ENCODE measurements around the gene FPR2. TPM values are rescaled to one million over a fixed set of nuclear protein-coding genes. Genes with fewer than 3 reads are reported as not detected.

The FPR2 gene
- total and polyA plus RNA-seq, 5 donors from 2014 or later = not detected

DNA sequence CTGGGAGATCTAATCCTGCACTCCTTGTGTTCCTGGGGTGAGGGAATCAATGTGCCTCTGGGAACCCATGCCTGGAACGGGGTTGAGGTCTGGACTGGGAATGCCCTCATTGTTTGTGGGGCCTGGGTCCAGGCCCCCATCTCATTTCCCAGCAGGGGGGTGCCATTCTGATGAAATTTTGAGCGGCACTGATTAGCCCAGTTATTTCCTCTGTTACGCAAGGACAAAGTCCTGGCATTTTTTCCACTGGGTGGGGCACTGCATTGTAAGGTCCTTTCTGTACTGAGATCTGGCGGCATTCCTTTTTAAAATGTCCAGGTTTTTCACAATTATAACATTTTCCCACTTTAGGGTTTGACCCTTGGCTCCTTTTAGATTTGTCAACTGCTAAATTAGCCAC is 48.8 kb downstream of the FPR2 start:
- Histone ChIP-seq H3K9me3 (ENCODE audit: control insufficient read depth in 2 of 2, low read length in 2 of 2) (peaks cover 3 to 30% of the 10 kb centered on the region in 2 experiments), H3K4me3 (ENCODE audit: low read depth, low read length) (no peak overlapping the region), H3K4me1 (ENCODE audit: control insufficient read depth, insufficient read depth, low read length, poor library complexity, severe bottlenecking) (no peaks in the 10 kb centered on the region), H3K27ac (ENCODE audit: insufficient read depth, low read length, poor library complexity, severe bottlenecking) (no peak overlapping the region), H3K36me3 (ENCODE audit: control insufficient read depth, insufficient read depth, low read length) (no peaks in the 10 kb centered on the region), H3K27me3 (ENCODE audit: control insufficient read depth, insufficient read depth, low read length) (no peaks in the 10 kb centered on the region)
- H3K27me3 Mint-ChIP-seq = no peaks in the 10 kb centered on the region
- H3K9me3 Mint-ChIP-seq = peaks cover 0 to 39% (median 14%) of the 10 kb centered on the region in 7 donors
- ATAC-seq (ENCODE audit: low read depth in 2 of 2) = no peak
- no peak overlapping the region for H3K4me3 Mint-ChIP-seq
- no peak overlapping the region for H3K27ac Mint-ChIP-seq
- H3K36me3 Mint-ChIP-seq = no peaks in the 10 kb centered on the region
- no peak for DNase-seq
- no peaks in the 10 kb centered on the region for H3K4me1 Mint-ChIP-seq

GRCh38 chr19:51810223-51810622 is 49.2 kb downstream of the FPR2 start:
- H3K9me3 Mint-ChIP-seq = peaks cover 0 to 37% (median 14%) of the 10 kb centered on the region in 7 donors
- H3K36me3 Mint-ChIP-seq = no peaks in the 10 kb centered on the region
- no peak for ATAC-seq (ENCODE audit: low read depth in 2 of 2)

GRCh38 chr19:51811344-51811743 is 50.4 kb downstream of the FPR2 start:
- Histone ChIP-seq H3K27me3 (ENCODE audit: control insufficient read depth, insufficient read depth, low read length) (no peaks in the 10 kb centered on the region), H3K36me3 (ENCODE audit: control insufficient read depth, insufficient read depth, low read length) (no peaks in the 10 kb centered on the region), H3K4me1 (ENCODE audit: control insufficient read depth, insufficient read depth, low read length, poor library complexity, severe bottlenecking) (no peaks in the 10 kb centered on the region), H3K27ac (ENCODE audit: insufficient read depth, low read length, poor library complexity, severe bottlenecking) (no peak overlapping the region), H3K4me3 (ENCODE audit: low read depth, low read length) (no peak overlapping the region), H3K9me3 (ENCODE audit: control insufficient read depth in 2 of 2, low read length in 2 of 2) (peaks cover 3 to 30% of the 10 kb centered on the region in 2 experiments)
- H3K36me3 Mint-ChIP-seq = no peaks in the 10 kb centered on the region
- H3K4me3 Mint-ChIP-seq = no peak overlapping the region
- peaks cover 0 to 39% (median 16%) of the 10 kb centered on the region in 7 donors for H3K9me3 Mint-ChIP-seq
- no peaks in the 10 kb centered on the region for H3K27me3 Mint-ChIP-seq
- H3K27ac Mint-ChIP-seq = no peak overlapping the region
- H3K4me1 Mint-ChIP-seq = no peaks in the 10 kb centered on the region
- no peak for DNase-seq
- no peak for ATAC-seq (ENCODE audit: low read depth in 2 of 2)

More at GRCh38 chr19:51810223-51810622, 49.2 kb downstream of the FPR2 start:
- Mint-ChIP-seq H3K4me3 (no peak overlapping the region), H3K27ac (no peak overlapping the region), H3K4me1 (no peaks in the 10 kb centered on the region), H3K27me3 (no peaks in the 10 kb centered on the region)
- Histone ChIP-seq H3K36me3 (ENCODE audit: control insufficient read depth, insufficient read depth, low read length) (no peaks in the 10 kb centered on the region), H3K27ac (ENCODE audit: insufficient read depth, low read length, poor library complexity, severe bottlenecking) (no peak overlapping the region), H3K27me3 (ENCODE audit: control insufficient read depth, insufficient read depth, low read length) (no peaks in the 10 kb centered on the region), H3K4me1 (ENCODE audit: control insufficient read depth, insufficient read depth, low read length, poor library complexity, severe bottlenecking) (no peaks in the 10 kb centered on the region), H3K4me3 (ENCODE audit: low read depth, low read length) (no peak overlapping the region), H3K9me3 (ENCODE audit: control insufficient read depth in 2 of 2, low read length in 2 of 2) (peaks cover 3 to 30% of the 10 kb centered on the region in 2 experiments)
- DNase-seq = no peak

DNA sequence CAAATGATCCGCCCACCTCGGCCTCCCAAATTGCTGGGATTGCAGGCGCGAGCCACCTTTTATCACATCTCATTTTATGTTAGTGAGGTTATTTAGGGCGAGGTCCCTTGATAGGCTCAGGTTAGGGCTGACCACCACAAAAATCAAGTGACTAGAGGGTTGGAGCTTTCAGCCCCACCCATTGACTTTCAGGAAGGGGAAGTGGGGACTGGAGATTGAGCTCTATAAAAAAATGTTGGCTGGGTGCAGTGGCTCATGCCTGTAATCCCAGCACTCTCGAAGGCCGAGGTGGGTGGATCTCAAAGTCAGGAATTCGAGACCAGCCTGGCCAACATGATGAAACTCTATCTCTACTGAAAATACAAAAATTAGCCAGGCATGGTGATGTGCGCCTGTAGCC is 54.1 kb downstream of the FPR2 start:
- H3K4me1 Mint-ChIP-seq = no peaks in the 10 kb centered on the region
- H3K4me1 ChIP-seq (ENCODE audit: control insufficient read depth, insufficient read depth, low read length, poor library complexity, severe bottlenecking) = no peaks in the 10 kb centered on the region
- peaks cover 0 to 45% (median 14%) of the 10 kb centered on the region in 7 donors for H3K9me3 Mint-ChIP-seq
- H3K27ac Mint-ChIP-seq = no peak overlapping the region
- H3K4me3 ChIP-seq (ENCODE audit: low read depth, low read length) = no peak overlapping the region
- H3K27me3 Mint-ChIP-seq = no peaks in the 10 kb centered on the region
- no peak for ATAC-seq (ENCODE audit: low read depth in 2 of 2)
- H3K27me3 ChIP-seq (ENCODE audit: control insufficient read depth, insufficient read depth, low read length) = no peaks in the 10 kb centered on the region
- no peak for DNase-seq
- no peak overlapping the region for H3K4me3 Mint-ChIP-seq
- H3K27ac ChIP-seq (ENCODE audit: insufficient read depth, low read length, poor library complexity, severe bottlenecking) = no peak overlapping the region
- H3K36me3 ChIP-seq (ENCODE audit: control insufficient read depth, insufficient read depth, low read length) = no peaks in the 10 kb centered on the region
- H3K36me3 Mint-ChIP-seq = no peaks in the 10 kb centered on the region
- H3K9me3 ChIP-seq (ENCODE audit: control insufficient read depth in 2 of 2, low read length in 2 of 2) = peaks cover 11 to 35% of the 10 kb centered on the region in 2 experiments

DNA sequence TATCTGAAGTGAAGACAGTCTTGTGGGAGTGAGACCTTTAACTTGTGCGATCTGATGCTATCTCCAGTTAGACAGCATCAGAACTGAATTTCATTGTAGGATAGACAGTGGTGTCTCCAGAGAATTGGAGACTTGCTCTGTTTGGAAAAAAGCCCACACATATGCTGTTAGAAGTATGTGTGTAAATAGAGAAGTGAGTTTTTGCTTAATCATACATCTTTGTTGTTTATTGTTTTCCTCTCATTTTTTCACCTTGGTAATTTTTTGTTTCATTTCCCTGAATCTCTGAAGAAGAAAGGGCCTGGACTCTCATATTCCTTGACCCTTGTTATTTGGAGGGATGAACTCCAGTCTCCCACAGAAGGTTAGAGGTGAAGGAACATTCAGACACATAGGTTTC is 55.7 kb downstream of the FPR2 start:
- ATAC-seq (ENCODE audit: low read depth in 2 of 2) (no peak), DNase-seq (no peak)
- H3K9me3 ChIP-seq (ENCODE audit: control insufficient read depth in 2 of 2, low read length in 2 of 2) = peaks cover 13 to 22% of the 10 kb centered on the region in 2 experiments
- no peaks in the 10 kb centered on the region for H3K4me1 ChIP-seq (ENCODE audit: control insufficient read depth, insufficient read depth, low read length, poor library complexity, severe bottlenecking)
- Mint-ChIP-seq H3K36me3 (no peaks in the 10 kb centered on the region), H3K4me1 (no peaks in the 10 kb centered on the region), H3K9me3 (peaks cover 4 to 45% (median 17%) of the 10 kb centered on the region in 7 donors), H3K4me3 (no peak overlapping the region), H3K27me3 (peaks cover 2% of the 10 kb centered on the region), H3K27ac (no peak overlapping the region)
- H3K27ac ChIP-seq (ENCODE audit: insufficient read depth, low read length, poor library complexity, severe bottlenecking) = no peak overlapping the region
- no peaks in the 10 kb centered on the region for H3K36me3 ChIP-seq (ENCODE audit: control insufficient read depth, insufficient read depth, low read length)
- no peaks in the 10 kb centered on the region for H3K27me3 ChIP-seq (ENCODE audit: control insufficient read depth, insufficient read depth, low read length)
- no peak overlapping the region for H3K4me3 ChIP-seq (ENCODE audit: low read depth, low read length)

DNA sequence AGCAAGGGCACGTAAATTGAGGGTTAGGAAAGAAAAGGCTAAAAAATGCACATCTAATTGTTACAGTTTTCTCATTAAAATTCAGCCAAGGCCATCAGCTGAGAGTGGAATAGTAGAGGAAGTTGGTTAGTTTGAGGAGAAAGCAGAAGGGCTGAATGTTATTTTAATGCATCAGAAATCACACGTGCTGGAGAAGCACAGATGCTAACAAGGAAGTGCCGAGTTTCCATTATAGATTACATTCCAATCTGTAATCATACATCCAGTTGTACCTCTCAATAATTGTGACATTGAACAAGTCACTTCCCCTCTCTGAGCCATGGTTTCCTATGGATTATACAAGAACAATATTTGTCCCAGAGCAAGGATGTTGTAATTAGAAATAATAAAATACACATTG is 59.0 kb downstream of the FPR2 start:
- H3K9me3 Mint-ChIP-seq = peaks cover 10 to 66% (median 19%) of the 10 kb centered on the region in 7 donors

More for the DNA sequence above, 59.0 kb downstream of the FPR2 start:
- no peaks in the 10 kb centered on the region for H3K36me3 ChIP-seq (ENCODE audit: control insufficient read depth, insufficient read depth, low read length)
- no peak for ATAC-seq (ENCODE audit: low read depth in 2 of 2)
- DNase-seq = no peak
- Mint-ChIP-seq H3K4me3 (no peak overlapping the region), H3K36me3 (peaks cover 9% of the 10 kb centered on the region), H3K27ac (no peak overlapping the region), H3K4me1 (no peaks in the 10 kb centered on the region), H3K27me3 (peaks cover 4% of the 10 kb centered on the region)
- H3K27ac ChIP-seq (ENCODE audit: insufficient read depth, low read length, poor library complexity, severe bottlenecking) = no peak overlapping the region
- H3K9me3 ChIP-seq (ENCODE audit: control insufficient read depth in 2 of 2, low read length in 2 of 2) = peaks cover 10 to 26% of the 10 kb centered on the region in 2 experiments
- no peak overlapping the region for H3K4me3 ChIP-seq (ENCODE audit: low read depth, low read length)
- H3K27me3 ChIP-seq (ENCODE audit: control insufficient read depth, insufficient read depth, low read length) = no peaks in the 10 kb centered on the region
- H3K4me1 ChIP-seq (ENCODE audit: control insufficient read depth, insufficient read depth, low read length, poor library complexity, severe bottlenecking) = no peaks in the 10 kb centered on the region

Other genes with a start within 250 kb of the FPR2 start
- not detected for gene SIGLEC6, start 229.5 kb upstream of the FPR2 start, total RNA-seq
- gene SIGLEC6, start 229.5 kb upstream of the FPR2 start, polyA plus RNA-seq = not detected
- 5.2 TPM for gene ZNF175, start 189.9 kb upstream of the FPR2 start, total RNA-seq
- 1 to 10 TPM in 3 of 4 donors, under 1 TPM in 1; 0.88 to 3.8 (median 2.5) TPM for gene ZNF175, start 189.9 kb upstream of the FPR2 start, polyA plus RNA-seq
- not detected for gene SIGLEC5, start 130.8 kb upstream of the FPR2 start, total RNA-seq
- under 1 TPM in 1 of 4 donors, not detected in 3; 0.16 TPM for gene SIGLEC5, start 130.8 kb upstream of the FPR2 start, polyA plus RNA-seq
- gene SIGLEC14, start 114.4 kb upstream of the FPR2 start, total RNA-seq = not detected
- gene SIGLEC14, start 114.4 kb upstream of the FPR2 start, polyA plus RNA-seq = under 1 TPM in 2 of 4 donors, not detected in 2; 0.08 to 0.18 TPM
- 4.4 TPM for gene SPACA6, start 67.8 kb upstream of the FPR2 start, total RNA-seq
- gene SPACA6, start 67.8 kb upstream of the FPR2 start, polyA plus RNA-seq = 1 to 10 TPM in 3 of 4 donors, under 1 TPM in 1; 0.98 to 5.6 (median 1.6) TPM
- 0.86 TPM for gene HAS1, start 37.2 kb upstream of the FPR2 start, total RNA-seq
- not detected for gene HAS1, start 37.2 kb upstream of the FPR2 start, polyA plus RNA-seq
- not detected for gene FPR1, start 9.3 kb upstream of the FPR2 start, total RNA-seq
- gene FPR1, start 9.3 kb upstream of the FPR2 start, polyA plus RNA-seq = 1 to 10 TPM in 1 of 4 donors, under 1 TPM in 1, not detected in 2; 0.26 to 1.1 TPM
- gene FPR3, start 34.0 kb downstream of the FPR2 start, total RNA-seq = not detected
- not detected for gene FPR3, start 34.0 kb downstream of the FPR2 start, polyA plus RNA-seq
- gene ZNF577, start 126.8 kb downstream of the FPR2 start, total RNA-seq = 6.8 TPM
- gene ZNF577, start 126.8 kb downstream of the FPR2 start, polyA plus RNA-seq = 1 to 10 TPM; 1.6 to 4.4 (median 2.4) TPM
- 9.3 TPM for gene ZNF649, start 143.8 kb downstream of the FPR2 start, total RNA-seq
- 1 to 10 TPM; 5.9 to 9.2 (median 7.8) TPM for gene ZNF649, start 143.8 kb downstream of the FPR2 start, polyA plus RNA-seq
- 2.4 TPM for gene ZNF613, start 166.3 kb downstream of the FPR2 start, total RNA-seq
- 1 to 10 TPM; 3.7 to 5.8 (median 4.7) TPM for gene ZNF613, start 166.3 kb downstream of the FPR2 start, polyA plus RNA-seq
- gene ZNF350, start 225.7 kb downstream of the FPR2 start, total RNA-seq = 25.4 TPM
- gene ZNF350, start 225.7 kb downstream of the FPR2 start, polyA plus RNA-seq = 10 to 100 TPM; 15.5 to 25.3 (median 18.8) TPM
- 13.0 TPM for gene ZNF615, start 247.0 kb downstream of the FPR2 start, total RNA-seq
- gene ZNF615, start 247.0 kb downstream of the FPR2 start, polyA plus RNA-seq = 10 to 100 TPM in 2 of 4 donors, 1 to 10 TPM in 2; 6.6 to 12.9 (median 10.3) TPM

Data from CD4-positive, CD25-positive, alpha-beta regulatory T cell (primary cell).